SH-SY5Y (cell line): ENCODE measurements around the gene AKR1B1.

Experiments used
- GATA2 ChIP-seq: IDR thresholded peaks from 2 replicates; pipeline ENCODE4 v1.6.1; 2011; ENCODE audit warnings: mild to moderate bottlenecking, low read depth, low read length
- GATA3 ChIP-seq: IDR thresholded peaks from 2 replicates; pipeline ENCODE4 v1.6.1; 2011; ENCODE audit warnings: low read depth, mild to moderate bottlenecking, low read length, moderate library complexity

- TF ChIP-seq GATA2, result no peak
- no peak for TF ChIP-seq GATA3
Observed at GRCh38 chr7:134478707-134479106, 19.8 kb upstream of the AKR1B1 start.
